Stomach smooth muscle (tissue), 2 donors: ENCODE measurements around the gene NOL12.
"Not testable (repeated sequence)": the region's sequence is repeated elsewhere in the genome, so short reads cannot be mapped to it uniquely, and the experiment has no call there.

Experiments used
- H3K27ac ChIP-seq: one replicate; pipeline ENCODE4 v1.7.0; 2013; ENCODE audit warnings: mild to moderate bottlenecking, low read length, inconsistent platforms
- H3K27me3 ChIP-seq, 2 donors: one replicate each; pipeline ENCODE4 v1.7.0; 2013; ENCODE audit warnings: low read length in 2 of 2; ENCODE audit not compliant: insufficient read depth in 2 of 2, control insufficient read depth in 1 of 2
- H3K36me3 ChIP-seq, 2 donors: one replicate each; pipeline ENCODE4 v1.7.0; 2013; ENCODE audit warnings: low read length in 2 of 2; ENCODE audit not compliant: control insufficient read depth in 2 of 2, insufficient read depth in 2 of 2
- H3K4me1 ChIP-seq: one replicate; pipeline ENCODE4 v1.7.0; 2013; ENCODE audit warnings: low read length; ENCODE audit not compliant: control insufficient read depth, insufficient read depth
- H3K4me3 ChIP-seq, 2 donors: one replicate each; pipeline ENCODE4 v1.7.0; 2013; ENCODE audit warnings: low read length in 2 of 2
- H3K9ac ChIP-seq, 2 donors: one replicate each; pipeline ENCODE4 v1.7.0; 2013; ENCODE audit warnings: low read length in 2 of 2, mild to moderate bottlenecking in 1 of 2
- H3K9me3 ChIP-seq, 2 donors: one replicate each; pipeline ENCODE4 v1.7.0; 2013; ENCODE audit warnings: low read length in 2 of 2; ENCODE audit not compliant: control insufficient read depth in 2 of 2
- donor health status: healthy.
- donor health status: Pancreatic carcinoma.

NOL12 gene

GRCh38 chr22:37647928-37648327, 38.2 kb upstream of the NOL12 start:
- Histone ChIP-seq H3K27me3 (no peaks in the 10 kb centered on the region), H3K9ac (no peak overlapping the region), H3K4me1 (peaks cover 8% of the 10 kb centered on the region), H3K27ac (no peak overlapping the region), H3K9me3 (no peaks in the 10 kb centered on the region), H3K4me3 (no peak overlapping the region), H3K36me3 (no peaks in the 10 kb centered on the region)

- Histone ChIP-seq H3K27ac (no peak overlapping the region), H3K4me1 (no peaks in the 10 kb centered on the region), H3K9me3 (no peaks in the 10 kb centered on the region), H3K36me3 (no peaks in the 10 kb centered on the region), H3K27me3 (no peaks in the 10 kb centered on the region), H3K4me3 (no peak overlapping the region), H3K9ac (no peak overlapping the region)
Measured at GRCh38 chr22:37650463-37651136, 35.5 kb upstream of the NOL12 start.

GRCh38 chr22:37654563-37655251, 31.4 kb upstream of the NOL12 start:
- Histone ChIP-seq H3K4me3 (no peak overlapping the region), H3K36me3 (no peaks in the 10 kb centered on the region), H3K9ac (no peak overlapping the region)

GRCh38 chr22:37655252-37655563, 30.9 kb upstream of the NOL12 start:
- H3K9ac ChIP-seq = no peak overlapping the region
- H3K4me1 ChIP-seq = peaks cover 17% of the 10 kb centered on the region
- H3K27me3 ChIP-seq = no peaks in the 10 kb centered on the region
- no peaks in the 10 kb centered on the region for H3K9me3 ChIP-seq
- H3K4me3 ChIP-seq = no peak overlapping the region
- no peaks in the 10 kb centered on the region for H3K36me3 ChIP-seq
- H3K27ac ChIP-seq = no peak overlapping the region

More at GRCh38 chr22:37654563-37655251, 31.4 kb upstream of the NOL12 start:
- Histone ChIP-seq H3K27ac (no peak overlapping the region), H3K4me1 (peaks cover 12% of the 10 kb centered on the region), H3K9me3 (no peaks in the 10 kb centered on the region), H3K27me3 (no peaks in the 10 kb centered on the region)

- not testable (repeated sequence) for H3K4me3 ChIP-seq, H3K27ac ChIP-seq, H3K9me3 ChIP-seq, H3K9ac ChIP-seq, H3K27me3 ChIP-seq, H3K36me3 ChIP-seq
- H3K4me1 ChIP-seq = peaks cover 31% of the 10 kb centered on the region
Measured at GRCh38 chr22:37656583-37656982, 29.6 kb upstream of the NOL12 start.

GRCh38 chr22:37657590-37658132, 28.5 kb upstream of the NOL12 start:
- peak overlapping the region; percentile 74 to 83 for H3K4me3 ChIP-seq
- peaks cover 40% of the 10 kb centered on the region for H3K4me1 ChIP-seq
- H3K27ac ChIP-seq = peak overlapping the region; percentile 91
- H3K9ac ChIP-seq = peak overlapping the region; percentile 54 to 80
- H3K27me3 ChIP-seq = no peaks in the 10 kb centered on the region
- H3K9me3 ChIP-seq = no peaks in the 10 kb centered on the region
- H3K36me3 ChIP-seq = no peaks in the 10 kb centered on the region

GRCh38 chr22:37658133-37659065, 27.7 kb upstream of the NOL12 start, which contains the start of gene PDXP:
TSS of gene PDXP (plus strand) at chr22:37658723. CDS start at chr22:37658783, 60 bp downstream.
- Histone ChIP-seq H3K4me3 (peak within 1 kb of the TSS; percentile 74 to 83), H3K9ac (peak within 1 kb of the TSS; percentile 64 to 80), H3K27ac (peak within 1 kb of the TSS; percentile 91), H3K27me3 (no peaks in the 10 kb centered on the region), H3K4me1 (peaks cover 41% of the 10 kb centered on the region), H3K36me3 (no peaks in the 10 kb centered on the region), H3K9me3 (no peaks in the 10 kb centered on the region)

GRCh38 chr22:37659066-37659896, 26.9 kb upstream of the NOL12 start:
- H3K36me3 ChIP-seq = no peaks in the 10 kb centered on the region
- peaks cover 44% of the 10 kb centered on the region for H3K4me1 ChIP-seq
- peak overlapping the region; percentile 80 for H3K27ac ChIP-seq
- no peaks in the 10 kb centered on the region for H3K27me3 ChIP-seq
- no peaks in the 10 kb centered on the region for H3K9me3 ChIP-seq
- H3K9ac ChIP-seq = peak overlapping the region; percentile 64 to 78
- H3K4me3 ChIP-seq = peak overlapping the region; percentile 68 to 83

GRCh38 chr22:37659897-37660708, 26.0 kb upstream of the NOL12 start:
- no peaks in the 10 kb centered on the region for H3K36me3 ChIP-seq
- H3K27me3 ChIP-seq = no peaks in the 10 kb centered on the region
- H3K4me3 ChIP-seq = peak overlapping the region; percentile 68 to 83
- no peaks in the 10 kb centered on the region for H3K9me3 ChIP-seq
- H3K27ac ChIP-seq = peak overlapping the region; percentile 80
- H3K9ac ChIP-seq = peak overlapping the region; percentile 64 to 78
- peaks cover 47% of the 10 kb centered on the region for H3K4me1 ChIP-seq
